Measurements from ENCODE around the gene MARK2.

- no peak for TF ChIP-seq CTCF (IDR thresholded peaks at IDR 0.05; ENCODE audit: low read length)
- no peak for TF ChIP-seq EZH2 (optimal IDR thresholded peaks at IDR 0.05; ENCODE audit: low read depth, low read length)
- no peak for TF ChIP-seq EZH2phosphoT487 (IDR thresholded peaks at IDR 0.05; ENCODE audit: low read length)
Measured at GRCh38 chr11:63839508-63840355, 822 bp downstream of the MARK2 start.
